Activated CD4-positive, alpha-beta T cell treated with anti-CD3 and anti-CD28 coated beads for 24 hours (primary cell): ENCODE measurements around the gene UBE2L5.
A peak's percentile ranks its signal among the peaks of the same experiment; 100 is the strongest.
"Not testable (repeated sequence)": the region's sequence is repeated elsewhere in the genome, so short reads cannot be mapped to it uniquely, and the experiment has no call there.

Experiments
- DNase-seq, 2 donors: peaks; one replicate each; pipeline ENCODE4 v3.0.0-alpha.2; 2020; ENCODE audit warnings: low read depth in 2 of 2

The UBE2L5 gene

GRCh38 chr13:30438286-30438685 lies 16.0 kb downstream of the UBE2L5 start:
- DNase-seq, result no peak

GRCh38 chr13:30440910-30441703 lies 18.8 kb downstream of the UBE2L5 start:
- no peak for DNase-seq

GRCh38 chr13:30442926-30443325 lies 20.6 kb downstream of the UBE2L5 start:
- no peak for DNase-seq

- not testable (repeated sequence) for DNase-seq
Measured at GRCh38 chr13:30443491-30443890, 21.2 kb downstream of the UBE2L5 start.

GRCh38 chr13:30443957-30444404 lies 21.7 kb downstream of the UBE2L5 start:
- DNase-seq, result no peak

GRCh38 chr13:30446126-30446500 lies 23.8 kb downstream of the UBE2L5 start:
- no peak for DNase-seq

GRCh38 chr13:30448441-30448840 lies 26.1 kb downstream of the UBE2L5 start:
- no peak for DNase-seq

- no peak for DNase-seq
Measured at GRCh38 chr13:30450066-30450465, 27.8 kb downstream of the UBE2L5 start.

- DNase-seq, result not testable (repeated sequence)
Measured at GRCh38 chr13:30451476-30451875, 29.2 kb downstream of the UBE2L5 start.

- no peak for DNase-seq
Measured at GRCh38 chr13:30453727-30454126, 31.4 kb downstream of the UBE2L5 start.

- no peak for DNase-seq
Measured at GRCh38 chr13:30454991-30455390, 32.7 kb downstream of the UBE2L5 start.

GRCh38 chr13:30456290-30456689 lies 34.0 kb downstream of the UBE2L5 start:
- DNase-seq, result no peak

GRCh38 chr13:30457306-30457891 lies 35.1 kb downstream of the UBE2L5 start:
- DNase-seq, result no peak

- DNase-seq, result not testable (repeated sequence)
Measured at GRCh38 chr13:30461279-30462066, 39.2 kb downstream of the UBE2L5 start.

- peak; percentile 58 to 62 for DNase-seq
Measured at GRCh38 chr13:30463787-30464495, 41.6 kb downstream of the UBE2L5 start.

- DNase-seq, result peak; percentile 54 to 70
Measured at GRCh38 chr13:30464496-30465342, 42.4 kb downstream of the UBE2L5 start.

- DNase-seq, result no peak
Measured at GRCh38 chr13:30465343-30465592, 43.0 kb downstream of the UBE2L5 start.

- DNase-seq, result peak; percentile 90 to 92
Measured at GRCh38 chr13:30465593-30466357, 43.5 kb downstream of the UBE2L5 start, which contains the start of gene HMGB1. Gene HMGB1 (minus strand): TSS chr13:30465936. CDS start chr13:30463680, 2,256 bp downstream.

- no peak for DNase-seq
Measured at GRCh38 chr13:30466358-30466714, 44.0 kb downstream of the UBE2L5 start.

- DNase-seq, result no peak
Measured at GRCh38 chr13:30466841-30467252, 44.6 kb downstream of the UBE2L5 start.
